ENCODE data around the gene MTHFD1L. TPM values are rescaled to one million over a fixed set of nuclear protein-coding genes. Genes with fewer than 3 reads are reported as not detected.

MTHFD1L gene
- total and polyA plus RNA-seq, 5 experiments from 2014 or later: 3.8 to 20.1 (median 8.3) TPM

DNA sequence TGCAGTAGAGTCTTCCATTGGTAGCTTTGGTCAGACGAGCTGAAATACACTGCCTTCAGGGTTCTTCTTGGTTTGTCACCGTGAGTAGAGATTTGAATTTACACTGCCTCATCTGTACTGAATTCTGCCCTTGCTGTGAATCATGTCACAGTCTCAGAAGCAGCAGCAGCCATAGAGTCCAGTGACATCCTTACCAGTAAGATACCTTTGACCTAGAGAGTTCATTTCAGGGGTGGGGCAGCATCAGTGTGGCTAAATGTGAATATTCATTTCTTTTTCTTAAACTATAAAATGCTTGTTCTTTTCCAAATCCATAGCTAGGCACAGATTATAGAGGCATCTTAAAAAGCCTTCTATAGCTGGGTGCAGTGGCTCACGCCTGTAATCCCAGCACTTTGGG lies 223.5 kb downstream of the MTHFD1L start:
- H3K27ac Mint-ChIP-seq: no peak overlapping the region
- ATAC-seq (no peak), DNase-seq (no peak)
- H3K27me3 Mint-ChIP-seq: no peaks in the 10 kb centered on the region
- POLR2A ChIA-PET: no interaction called here
- H3K4me1 Mint-ChIP-seq: no peaks in the 10 kb centered on the region
- no peak overlapping the region for H3K4me3 Mint-ChIP-seq
- H3K9me3 Mint-ChIP-seq: no peaks in the 10 kb centered on the region
- H3K36me3 Mint-ChIP-seq: peaks cover 9 to 18% (median 16%) of the 10 kb centered on the region in 3 donors

- no peak for ATAC-seq
- Mint-ChIP-seq H3K27me3 (no peaks in the 10 kb centered on the region), H3K27ac (no peak overlapping the region), H3K36me3 (peaks cover 11 to 20% (median 19%) of the 10 kb centered on the region in 3 donors), H3K9me3 (no peaks in the 10 kb centered on the region), H3K4me3 (no peak overlapping the region), H3K4me1 (no peaks in the 10 kb centered on the region)
- no peak for DNase-seq
- POLR2A ChIA-PET: no interaction called here
Observed at GRCh38 chr6:151089978-151090377, 224.5 kb downstream of the MTHFD1L start.

- H3K36me3 Mint-ChIP-seq: peaks cover 22 to 28% (median 22%) of the 10 kb centered on the region in 3 donors
- no peaks in the 10 kb centered on the region for H3K4me1 Mint-ChIP-seq
- H3K9me3 Mint-ChIP-seq: no peaks in the 10 kb centered on the region
- no peak overlapping the region for H3K27ac Mint-ChIP-seq
- no peak overlapping the region for H3K4me3 Mint-ChIP-seq
- no peaks in the 10 kb centered on the region for H3K27me3 Mint-ChIP-seq
- no peak for ATAC-seq
- DNase-seq: no peak
- POLR2A ChIA-PET: no interaction called here
Observed at GRCh38 chr6:151091571-151091970, 226.1 kb downstream of the MTHFD1L start.

DNA sequence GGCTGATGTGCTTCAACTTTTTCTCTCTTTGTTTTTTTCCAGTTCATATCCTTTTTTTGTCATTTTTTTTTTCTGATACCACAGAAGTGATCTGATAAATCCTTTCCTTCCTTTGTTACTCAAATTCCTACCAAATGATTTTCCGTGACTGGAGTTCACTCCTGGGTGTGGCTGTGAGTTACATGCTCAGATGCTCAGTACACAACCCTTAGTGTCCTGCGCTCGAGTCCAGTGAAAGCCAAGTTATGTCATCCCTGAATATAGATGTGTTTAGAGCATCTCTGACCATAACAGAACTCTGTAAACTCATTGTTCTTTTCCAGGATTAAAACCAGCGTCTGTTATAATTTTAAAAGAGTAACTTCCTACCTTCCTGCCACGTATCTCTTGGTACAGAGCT lies 227.1 kb downstream of the MTHFD1L start:
- POLR2A ChIA-PET: no interaction called here
- ATAC-seq: no peak
- peaks cover 25 to 38% (median 28%) of the 10 kb centered on the region in 3 donors for H3K36me3 Mint-ChIP-seq

DNA sequence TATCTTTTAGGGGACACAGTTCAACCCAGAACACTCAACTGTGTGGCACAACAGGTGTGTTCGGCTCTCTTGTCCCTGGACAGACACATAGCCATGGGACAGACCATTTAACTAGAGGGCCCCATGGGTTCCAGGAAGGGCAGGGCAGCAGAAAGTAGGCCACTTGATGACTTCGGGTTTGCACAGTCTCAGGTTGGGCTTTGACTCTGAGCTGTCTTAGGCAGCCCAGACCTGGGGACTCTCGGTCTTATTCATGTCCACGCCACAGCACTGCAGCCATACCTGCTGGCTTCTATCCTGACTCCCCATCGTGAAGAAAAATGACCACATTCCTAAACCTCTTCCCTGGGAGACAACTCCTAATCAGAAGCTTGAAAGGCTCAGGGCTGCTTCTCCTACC lies 228.2 kb downstream of the MTHFD1L start:
- POLR2A ChIA-PET: no interaction called here
- no peak overlapping the region for H3K27ac Mint-ChIP-seq
- H3K4me3 Mint-ChIP-seq: no peak overlapping the region
- peaks cover 0 to 8% (median 0%) of the 10 kb centered on the region in 9 donors for H3K9me3 Mint-ChIP-seq
- peaks cover 25 to 38% (median 28%) of the 10 kb centered on the region in 3 donors for H3K36me3 Mint-ChIP-seq
- ATAC-seq: no peak
- no peaks in the 10 kb centered on the region for H3K27me3 Mint-ChIP-seq
- DNase-seq: no peak
- no peaks in the 10 kb centered on the region for H3K4me1 Mint-ChIP-seq

More for the DNA sequence above, 227.1 kb downstream of the MTHFD1L start:
- Mint-ChIP-seq H3K27me3 (no peaks in the 10 kb centered on the region), H3K4me1 (no peaks in the 10 kb centered on the region), H3K9me3 (peaks cover 0 to 8% (median 0%) of the 10 kb centered on the region in 9 donors), H3K27ac (no peak overlapping the region), H3K4me3 (no peak overlapping the region)
- no peak for DNase-seq

DNA sequence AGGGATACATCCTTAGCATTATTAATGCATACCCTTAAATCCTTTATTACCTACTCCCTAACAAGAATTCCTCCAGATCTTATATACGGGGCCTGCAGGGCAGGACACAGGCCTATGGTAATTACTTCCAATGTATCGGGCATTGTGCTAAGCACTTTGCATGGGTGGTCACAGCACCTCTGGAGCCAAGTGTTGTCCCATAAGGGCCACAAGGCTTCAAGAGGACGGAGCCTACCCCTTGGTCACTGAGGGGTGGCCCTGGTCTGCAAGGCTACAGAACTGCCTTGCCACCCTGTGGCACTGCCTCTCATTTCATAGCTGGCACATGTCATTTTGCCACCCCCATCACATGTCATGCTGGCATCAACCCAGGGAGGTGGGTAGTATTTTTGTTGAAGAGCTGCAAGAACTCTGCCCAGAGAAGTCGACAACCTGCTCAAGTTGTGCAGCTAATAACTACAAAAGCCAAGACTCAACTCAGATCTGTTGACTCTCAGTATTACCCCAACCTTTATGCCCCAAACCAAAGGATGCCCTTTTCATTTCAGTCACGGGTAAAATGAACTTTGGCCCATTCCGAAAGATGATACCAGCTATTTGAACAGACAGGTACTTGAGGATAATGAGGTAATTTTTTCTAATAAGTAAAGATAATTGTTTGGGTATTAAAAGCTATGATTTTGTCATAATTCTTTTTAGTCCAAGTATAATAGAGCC lies 230.2 kb downstream of the MTHFD1L start:
- peaks cover 31 to 43% (median 32%) of the 10 kb centered on the region in 3 donors for H3K36me3 Mint-ChIP-seq
- no peak for ATAC-seq
- no peaks in the 10 kb centered on the region for H3K27me3 Mint-ChIP-seq
- peaks cover 0 to 8% (median 0%) of the 10 kb centered on the region in 9 donors for H3K9me3 Mint-ChIP-seq
- no peak overlapping the region for H3K4me3 Mint-ChIP-seq
- POLR2A ChIA-PET: no interaction called here
- DNase-seq: no peak
- H3K4me1 Mint-ChIP-seq: no peaks in the 10 kb centered on the region
- H3K27ac Mint-ChIP-seq: no peak overlapping the region

GRCh38 chr6:151096255-151096612 lies 230.7 kb downstream of the MTHFD1L start:
- Mint-ChIP-seq H3K27me3 (no peaks in the 10 kb centered on the region), H3K36me3 (peaks cover 31 to 43% (median 32%) of the 10 kb centered on the region in 3 donors), H3K9me3 (peaks cover 0 to 8% (median 0%) of the 10 kb centered on the region in 9 donors), H3K4me1 (no peaks in the 10 kb centered on the region), H3K4me3 (no peak overlapping the region), H3K27ac (no peak overlapping the region)
- ATAC-seq (no peak), DNase-seq (no peak)
- POLR2A ChIA-PET: no interaction called here

DNA sequence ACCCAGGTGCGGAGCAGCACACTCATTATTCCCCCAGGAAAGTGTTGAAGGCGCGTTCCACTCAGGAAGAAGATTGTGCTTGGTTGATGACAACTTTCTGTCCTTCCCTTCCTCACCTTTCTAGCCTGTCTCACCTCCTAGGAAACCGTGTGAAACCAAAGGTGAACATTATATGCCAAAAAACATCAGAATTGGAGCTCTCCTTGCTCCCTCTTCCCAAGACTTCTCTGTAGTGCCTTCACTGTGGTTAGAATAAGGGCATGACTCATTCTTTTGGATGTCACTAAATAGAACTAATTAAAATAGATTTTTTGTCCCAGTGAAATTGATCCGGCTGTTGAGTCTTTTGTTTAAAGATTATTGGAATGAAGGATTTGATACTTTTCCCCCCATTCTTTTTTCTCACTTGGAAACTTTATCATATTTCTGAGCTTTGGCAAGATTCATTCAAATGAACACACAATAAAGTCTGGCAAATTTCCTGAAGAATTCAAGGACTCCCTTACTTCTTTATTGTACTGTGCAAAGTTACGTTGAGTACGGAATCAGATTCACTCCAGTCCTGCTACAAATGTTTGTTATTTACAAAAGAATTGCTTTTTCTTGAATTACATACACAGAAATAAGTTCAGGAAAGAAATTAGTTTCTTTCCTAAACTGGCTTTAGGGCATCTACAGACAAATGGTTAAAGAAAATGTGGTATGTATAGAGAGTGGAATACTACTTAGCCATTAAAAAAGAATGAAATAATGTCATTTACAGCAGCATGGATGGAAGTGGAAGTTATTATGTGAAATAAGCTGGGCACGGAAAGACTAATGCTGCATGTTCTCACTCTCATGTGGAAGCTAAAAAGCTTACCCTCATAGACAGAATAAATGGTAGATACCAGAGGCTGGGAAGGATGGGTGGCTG lies 231.4 kb downstream of the MTHFD1L start:
- DNase-seq: no peak
- no peak for ATAC-seq
- no peaks in the 10 kb centered on the region for H3K27me3 Mint-ChIP-seq
- H3K9me3 Mint-ChIP-seq: peaks cover 0 to 8% (median 0%) of the 10 kb centered on the region in 9 donors
- POLR2A ChIA-PET: no interaction called here
- H3K4me1 Mint-ChIP-seq: no peaks in the 10 kb centered on the region
- peaks cover 32 to 44% (median 32%) of the 10 kb centered on the region in 3 donors for H3K36me3 Mint-ChIP-seq
- no peak overlapping the region for H3K4me3 Mint-ChIP-seq
- H3K27ac Mint-ChIP-seq: no peak overlapping the region

DNA sequence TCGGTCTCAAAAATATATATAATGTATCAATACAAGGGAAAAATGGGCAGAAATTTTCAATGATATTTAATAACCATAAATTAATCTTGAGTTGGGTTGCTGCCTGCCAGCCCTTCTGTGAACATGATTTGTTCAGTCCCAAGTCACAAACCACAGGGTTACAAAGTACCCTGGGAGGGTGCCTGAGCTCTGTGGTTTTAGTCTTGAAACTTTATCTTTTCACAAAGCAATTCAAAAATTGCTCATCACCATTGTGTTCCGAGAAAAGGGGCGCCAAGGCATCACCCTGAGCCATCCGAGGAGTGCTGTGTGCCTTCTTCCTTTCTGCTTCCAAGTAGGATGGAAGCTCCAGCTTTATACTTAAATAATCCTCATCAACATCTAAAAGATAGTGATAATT lies 232.7 kb downstream of the MTHFD1L start:
- no peaks in the 10 kb centered on the region for H3K27me3 Mint-ChIP-seq
- DNase-seq (no peak), ATAC-seq (no peak)
- POLR2A ChIA-PET: no interaction called here
- H3K4me1 Mint-ChIP-seq: no peaks in the 10 kb centered on the region
- H3K4me3 Mint-ChIP-seq: no peak overlapping the region
- H3K36me3 Mint-ChIP-seq: peaks cover 23 to 35% (median 24%) of the 10 kb centered on the region in 3 donors
- H3K27ac Mint-ChIP-seq: no peak overlapping the region
- H3K9me3 Mint-ChIP-seq: peaks cover 0 to 8% (median 0%) of the 10 kb centered on the region in 9 donors

- no peaks in the 10 kb centered on the region for H3K4me1 Mint-ChIP-seq
- POLR2A ChIA-PET: no interaction called here
- H3K36me3 Mint-ChIP-seq: peaks cover 14 to 26% (median 17%) of the 10 kb centered on the region in 3 donors
- peak overlapping the region in 2 of 10 donors; percentile 24 to 38 for H3K27ac Mint-ChIP-seq
- H3K4me3 Mint-ChIP-seq: peak overlapping the region in 1 of 10 donors; percentile 45
- ATAC-seq: no peak
- H3K9me3 Mint-ChIP-seq: peaks cover 0 to 8% (median 0%) of the 10 kb centered on the region in 9 donors
- no peak for DNase-seq
- no peaks in the 10 kb centered on the region for H3K27me3 Mint-ChIP-seq
Observed at GRCh38 chr6:151100326-151100725, 234.8 kb downstream of the MTHFD1L start.

DNA sequence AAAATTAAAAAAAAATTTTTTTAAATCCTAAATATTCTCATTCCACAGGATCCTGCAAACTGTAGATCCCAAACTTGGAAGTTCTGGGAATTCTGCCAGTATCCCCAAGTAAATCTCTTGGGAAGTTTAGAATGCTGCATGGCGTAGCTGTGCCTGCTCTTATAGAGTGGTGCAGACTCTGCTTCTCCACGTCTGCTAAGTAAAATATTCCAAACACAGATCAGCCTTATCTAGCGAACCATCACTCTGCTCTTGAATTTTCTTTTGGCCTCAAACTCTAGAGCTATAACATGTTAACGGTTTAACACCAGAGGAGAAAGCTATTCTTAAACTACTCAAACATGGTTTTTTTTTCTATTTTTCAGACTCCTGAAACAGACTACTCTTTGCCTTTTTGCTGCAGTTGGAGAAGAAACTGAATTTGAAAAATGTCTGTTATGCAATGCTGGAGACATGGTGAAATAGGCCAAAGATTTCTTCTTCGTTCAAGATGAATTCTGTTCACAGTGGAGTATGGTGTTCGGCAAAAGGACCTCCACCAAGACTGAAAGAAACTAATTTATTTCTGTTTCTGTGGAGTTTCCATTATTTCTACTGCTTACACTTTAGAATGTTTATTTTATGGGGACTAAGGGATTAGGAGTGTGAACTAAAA lies 235.8 kb downstream of the MTHFD1L start:
- Mint-ChIP-seq H3K4me3 (no peak overlapping the region), H3K36me3 (peaks cover 13 to 23% (median 13%) of the 10 kb centered on the region in 3 donors), H3K27me3 (no peaks in the 10 kb centered on the region), H3K9me3 (peaks cover 0 to 8% (median 0%) of the 10 kb centered on the region in 9 donors), H3K27ac (no peak overlapping the region), H3K4me1 (no peaks in the 10 kb centered on the region)
- POLR2A ChIA-PET: no interaction called here
- no peak for ATAC-seq
- no peak for DNase-seq

DNA sequence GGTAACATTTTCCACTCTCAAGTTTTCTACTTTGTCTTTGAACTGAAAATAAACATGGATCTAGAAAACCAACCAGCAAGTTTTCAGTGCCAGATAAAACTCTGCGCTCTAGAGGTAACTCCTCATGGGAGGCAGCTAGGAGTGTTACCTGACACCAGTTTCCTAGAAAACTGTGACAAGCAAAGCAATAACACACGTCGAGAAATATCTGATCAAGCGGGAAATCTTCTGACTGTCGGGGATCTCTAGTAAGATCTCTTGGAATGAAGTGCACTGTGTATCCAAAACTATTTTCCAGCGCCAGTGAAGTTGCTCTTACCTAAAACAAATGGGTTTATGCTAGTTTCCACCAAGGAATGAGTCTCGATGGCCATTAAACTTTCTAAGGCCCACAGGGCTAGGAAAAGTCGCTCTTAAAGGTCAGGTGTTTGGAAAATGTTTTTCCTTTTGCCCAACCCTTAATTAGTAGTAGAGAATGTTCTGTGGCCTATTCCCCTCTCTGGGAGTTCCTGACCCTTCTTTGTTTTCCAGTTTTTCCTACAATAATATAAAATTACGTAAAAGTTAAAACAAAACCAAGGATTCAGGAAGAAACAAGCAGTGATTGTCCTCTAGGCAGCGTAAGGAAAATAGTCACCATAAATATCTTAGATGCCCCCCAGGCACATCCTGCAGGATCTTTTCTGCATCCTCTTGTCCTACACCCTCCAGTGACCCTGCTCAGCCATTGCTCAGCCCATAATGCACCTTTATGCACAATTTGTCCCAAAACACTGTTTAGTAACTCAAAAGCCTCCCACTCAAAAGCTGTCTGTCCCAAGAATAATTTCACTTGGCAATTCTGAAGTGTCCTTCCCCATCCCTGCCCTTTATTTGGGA lies 236.6 kb downstream of the MTHFD1L start:
- no peak for DNase-seq
- POLR2A ChIA-PET: no interaction called here
- H3K9me3 Mint-ChIP-seq: peaks cover 0 to 6% (median 0%) of the 10 kb centered on the region in 9 donors
- H3K36me3 Mint-ChIP-seq: peaks cover 5 to 16% (median 13%) of the 10 kb centered on the region in 3 donors
- no peak overlapping the region for H3K27ac Mint-ChIP-seq
- no peak overlapping the region for H3K4me3 Mint-ChIP-seq
- H3K27me3 Mint-ChIP-seq: no peaks in the 10 kb centered on the region
- ATAC-seq: no peak
- no peaks in the 10 kb centered on the region for H3K4me1 Mint-ChIP-seq
